NB4 (cell line): ENCODE data around the gene MCRIP1.
A peak's percentile ranks its signal among the peaks of the same experiment; 100 is the strongest.

Source experiments
- DNase-seq: peaks from one replicate; pipeline ENCODE4 v3.0.0; 2010; ENCODE audit warnings: low read depth
- H3K4me3 ChIP-seq: one replicate; pipeline ENCODE4 v1.5.1; 2011; ENCODE audit warnings: mild to moderate bottlenecking, low read depth, low read length, moderate library complexity
- CTCF ChIP-seq: IDR thresholded peaks from one replicate; pipeline ENCODE4 v1.5.1; 2012; ENCODE audit warnings: low read depth, low read length
- MAX ChIP-seq: IDR thresholded peaks from 2 replicates; pipeline ENCODE4 v1.6.1; 2011; ENCODE audit warnings: low read depth, low read length
- MYC ChIP-seq: IDR thresholded peaks from 2 replicates; pipeline ENCODE4 v1.6.1; 2011; ENCODE audit warnings: low read depth, low read length
- POLR2A ChIP-seq: IDR thresholded peaks from 2 replicates; pipeline ENCODE4 v1.6.1; 2011; ENCODE audit warnings: mild to moderate bottlenecking; ENCODE audit not compliant: insufficient read length; ENCODE audit errors: extremely low read depth

The MCRIP1 gene

GRCh38 chr17:81832608-81833159 lies 407 bp downstream of the MCRIP1 start:
- DNase-seq = peak; percentile 59
- TF ChIP-seq POLR2A (peak; percentile 10), MYC (no peak)
- H3K4me3 ChIP-seq = peak overlapping the region; percentile 82

GRCh38 chr17:81831957-81832607 lies 1.0 kb downstream of the MCRIP1 start:
- TF ChIP-seq MAX (peak; percentile 93), CTCF (no peak), MYC (peak; percentile 93)
- H3K4me3 ChIP-seq = peak overlapping the region; percentile 82
- peak; percentile 84 for DNase-seq

- TF ChIP-seq MYC = no peak
- no peak for TF ChIP-seq POLR2A
- TF ChIP-seq MAX = no peak
- TF ChIP-seq CTCF = no peak
- DNase-seq = no peak
- peak overlapping the region; percentile 82 for H3K4me3 ChIP-seq
Measured at GRCh38 chr17:81831563-81831956, 1.5 kb downstream of the MCRIP1 start.

- no peak for TF ChIP-seq MYC
- no peak for TF ChIP-seq POLR2A
- no peak for TF ChIP-seq CTCF
- no peak for TF ChIP-seq MAX
- H3K4me3 ChIP-seq = no peak overlapping the region
- DNase-seq = no peak
Measured at GRCh38 chr17:81829858-81830257, 3.2 kb downstream of the MCRIP1 start.

GRCh38 chr17:81828656-81829055 lies 4.4 kb downstream of the MCRIP1 start:
- no peak for DNase-seq
- TF ChIP-seq CTCF (no peak), MYC (no peak), POLR2A (no peak), MAX (no peak)
- no peak overlapping the region for H3K4me3 ChIP-seq

GRCh38 chr17:81825841-81826466 lies 7.1 kb downstream of the MCRIP1 start:
- no peak for TF ChIP-seq POLR2A
- TF ChIP-seq CTCF = peak; percentile 5
- H3K4me3 ChIP-seq = no peak overlapping the region
- no peak for DNase-seq
